ENCODE measurements around the gene CLCA4.

CLCA4 gene

DNA sequence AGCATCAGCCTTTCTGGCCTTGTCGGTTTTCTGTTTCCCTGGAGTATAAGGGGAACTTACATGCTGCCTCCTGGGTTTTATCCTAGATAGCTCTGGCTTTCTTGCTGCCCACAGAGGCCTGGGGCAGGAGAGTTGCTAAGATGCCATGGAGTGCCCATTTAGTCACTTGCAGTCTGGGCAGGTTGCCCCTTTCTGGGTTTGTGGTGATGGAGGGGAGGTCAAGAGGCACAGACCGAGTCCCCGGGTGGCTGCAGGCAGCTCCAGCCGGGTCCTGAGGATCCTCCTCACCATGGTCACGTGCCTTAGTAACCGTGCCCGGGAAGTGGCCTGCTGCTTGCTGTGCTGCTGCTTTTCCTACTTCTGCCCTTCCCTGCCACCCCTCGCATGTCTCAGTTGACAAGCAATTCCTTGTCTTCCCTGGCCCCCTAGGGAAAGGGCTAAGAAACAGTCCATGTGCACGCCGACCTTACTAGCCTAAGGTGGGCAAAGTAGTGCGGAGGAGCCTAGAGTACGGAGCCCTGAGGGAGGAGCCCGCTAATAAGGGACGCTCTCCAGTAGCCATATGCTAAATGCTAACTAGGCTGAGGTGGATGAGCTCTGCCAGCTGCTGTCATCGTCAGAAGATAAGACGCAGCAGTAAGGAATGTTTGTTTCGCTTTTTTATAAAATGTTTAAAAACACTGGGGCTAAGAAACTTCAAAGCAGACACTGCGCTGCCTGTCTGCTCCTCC lies 43.3 kb upstream of the CLCA4 start:
- DNase-seq (ENCODE audit: insufficient read length, low spot score) (no peak), FAIRE-seq (no peak)
- TF ChIP-seq, protein P1, sequence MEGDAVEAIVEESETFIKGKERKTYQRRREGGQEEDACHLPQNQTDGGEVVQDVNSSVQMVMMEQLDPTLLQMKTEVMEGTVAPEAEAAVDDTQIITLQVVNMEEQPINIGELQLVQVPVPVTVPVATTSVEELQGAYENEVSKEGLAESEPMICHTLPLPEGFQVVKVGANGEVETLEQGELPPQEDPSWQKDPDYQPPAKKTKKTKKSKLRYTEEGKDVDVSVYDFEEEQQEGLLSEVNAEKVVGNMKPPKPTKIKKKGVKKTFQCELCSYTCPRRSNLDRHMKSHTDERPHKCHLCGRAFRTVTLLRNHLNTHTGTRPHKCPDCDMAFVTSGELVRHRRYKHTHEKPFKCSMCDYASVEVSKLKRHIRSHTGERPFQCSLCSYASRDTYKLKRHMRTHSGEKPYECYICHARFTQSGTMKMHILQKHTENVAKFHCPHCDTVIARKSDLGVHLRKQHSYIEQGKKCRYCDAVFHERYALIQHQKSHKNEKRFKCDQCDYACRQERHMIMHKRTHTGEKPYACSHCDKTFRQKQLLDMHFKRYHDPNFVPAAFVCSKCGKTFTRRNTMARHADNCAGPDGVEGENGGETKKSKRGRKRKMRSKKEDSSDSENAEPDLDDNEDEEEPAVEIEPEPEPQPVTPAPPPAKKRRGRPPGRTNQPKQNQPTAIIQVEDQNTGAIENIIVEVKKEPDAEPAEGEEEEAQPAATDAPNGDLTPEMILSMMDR (IDR thresholded peaks at IDR 0.05; ENCODE audit: insufficient read depth, missing control alignments): no peak

DNA sequence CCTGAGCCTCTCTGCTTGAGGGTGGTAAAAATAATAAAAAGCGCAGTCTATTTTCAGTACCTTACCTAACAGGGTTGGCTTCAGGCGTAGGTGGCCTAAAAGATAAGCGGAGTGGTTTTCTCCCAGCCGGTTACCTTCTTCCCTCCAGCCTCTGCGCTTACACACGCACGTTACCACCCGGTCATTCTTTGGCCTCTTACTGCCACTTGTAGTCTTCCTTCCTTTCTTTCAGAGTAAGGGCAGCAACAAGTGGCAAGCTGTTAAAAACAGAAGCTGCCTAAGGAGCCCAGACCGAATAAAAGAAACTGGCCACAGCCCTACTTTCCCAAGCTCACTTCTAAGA lies 42.8 kb upstream of the CLCA4 start:
- no peak for FAIRE-seq
- TF ChIP-seq, protein P1 (IDR thresholded peaks at IDR 0.05; ENCODE audit: insufficient read depth, missing control alignments): no peak
- DNase-seq (ENCODE audit: insufficient read length, low spot score): no peak

DNA sequence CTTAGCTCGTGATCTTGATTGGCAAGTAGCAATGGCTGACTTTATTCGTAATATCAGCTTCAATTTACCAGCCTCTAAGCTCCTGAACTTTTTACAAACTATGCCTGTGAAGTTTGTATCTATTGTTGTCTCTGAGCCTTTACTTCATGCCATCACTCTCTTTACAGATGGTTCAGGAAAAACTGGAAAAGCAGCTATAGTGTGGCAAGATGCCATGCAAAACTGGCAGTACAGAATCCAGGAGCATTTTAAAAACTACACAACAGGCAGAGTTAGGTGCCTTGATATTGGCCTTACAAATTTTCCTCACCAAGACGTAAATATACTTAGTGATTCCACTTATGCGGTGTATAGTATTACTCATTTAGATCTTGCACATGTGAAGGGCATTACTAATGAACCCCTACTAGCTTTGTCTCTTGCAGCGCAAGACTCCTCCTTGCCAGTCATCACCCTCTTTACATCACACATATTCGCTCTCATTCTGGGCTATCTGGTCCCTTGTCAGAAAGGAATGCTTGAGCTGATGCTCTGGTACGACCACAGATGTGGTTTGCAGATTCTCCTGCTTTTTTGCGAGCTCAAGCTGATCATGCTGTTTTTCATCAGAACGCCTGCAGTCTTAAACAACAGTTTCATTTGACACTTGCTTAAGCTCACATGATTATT lies 41.8 kb upstream of the CLCA4 start:
- TF ChIP-seq, protein P1 (IDR thresholded peaks at IDR 0.05; ENCODE audit: insufficient read depth, missing control alignments): no peak
- FAIRE-seq (no peak), DNase-seq (ENCODE audit: insufficient read length, low spot score) (no peak)

DNA sequence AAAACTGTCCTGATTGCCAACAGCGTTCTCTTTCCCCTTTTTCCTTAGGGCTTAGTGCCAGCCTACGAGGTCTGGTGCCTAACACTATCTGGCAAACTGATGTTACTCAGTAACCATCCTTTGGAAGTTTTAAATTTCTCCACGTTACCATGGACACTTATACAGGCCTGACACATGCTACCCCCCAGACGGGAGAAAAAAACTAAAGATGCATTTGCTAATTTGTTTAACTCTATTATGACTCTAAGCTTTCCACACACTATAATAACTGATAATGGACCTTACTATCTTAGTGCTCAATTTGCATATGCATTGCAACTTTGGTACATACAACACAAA lies 41.3 kb upstream of the CLCA4 start:
- TF ChIP-seq, protein P1 (IDR thresholded peaks at IDR 0.05; ENCODE audit: insufficient read depth, missing control alignments): no peak
- DNase-seq (ENCODE audit: insufficient read length, low spot score) (no peak), FAIRE-seq (no peak)

DNA sequence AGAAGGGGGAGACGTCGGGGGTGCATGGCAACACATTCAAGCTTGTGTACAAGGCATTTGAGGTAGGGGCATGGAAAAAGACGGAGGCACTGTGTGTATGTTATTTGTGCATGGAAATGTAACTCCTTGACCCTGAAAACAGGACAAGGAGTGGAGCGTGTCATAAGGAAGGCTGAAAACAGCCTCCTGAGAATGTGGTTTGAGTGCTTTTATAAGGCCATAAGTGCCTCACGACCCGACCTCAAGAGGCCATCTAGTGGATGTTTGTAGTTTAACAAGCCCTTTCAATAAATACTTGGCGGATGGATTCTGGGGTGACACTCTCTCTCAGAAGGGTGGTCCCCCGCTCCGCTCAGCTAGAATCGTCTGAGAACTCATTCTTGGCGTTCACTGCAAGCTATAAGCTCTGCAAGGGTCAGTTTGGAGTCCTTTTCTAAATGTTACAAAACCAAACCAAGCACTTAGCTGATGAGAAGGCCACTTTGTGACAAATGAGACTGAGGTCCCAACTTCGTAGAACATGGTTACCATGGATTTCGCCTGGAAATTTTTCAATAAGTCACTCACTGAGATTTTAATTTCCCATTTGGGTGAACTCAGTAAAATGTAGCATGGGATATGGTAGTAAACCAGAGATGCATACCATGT lies 38.8 kb upstream of the CLCA4 start:
- TF ChIP-seq, protein P1 (IDR thresholded peaks at IDR 0.05; ENCODE audit: insufficient read depth, missing control alignments): peak; percentile 32
- peak; percentile 46 for FAIRE-seq
- DNase-seq (ENCODE audit: insufficient read length, low spot score): no peak

DNA sequence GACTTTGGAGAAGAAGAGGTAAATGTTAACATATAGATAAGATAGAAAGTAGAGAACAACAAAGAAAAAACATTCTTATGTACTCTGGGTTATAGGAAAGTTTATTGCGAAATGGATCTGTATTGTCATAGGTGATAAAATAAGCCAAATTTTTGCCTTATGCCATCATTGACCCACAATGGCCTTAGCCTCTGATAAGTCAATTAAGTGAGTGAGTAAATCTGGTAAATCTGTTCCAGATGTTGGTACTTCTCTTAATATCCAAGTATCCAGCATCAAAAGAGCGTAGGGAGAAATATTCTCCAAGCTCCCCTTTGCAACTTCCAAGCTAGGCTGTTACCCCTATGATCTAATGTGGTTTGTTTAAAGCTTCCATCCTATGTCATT lies 38.3 kb upstream of the CLCA4 start:
- FAIRE-seq: no peak
- TF ChIP-seq, protein P1 (IDR thresholded peaks at IDR 0.05; ENCODE audit: insufficient read depth, missing control alignments): no peak
- no peak for DNase-seq (ENCODE audit: insufficient read length, low spot score)

DNA sequence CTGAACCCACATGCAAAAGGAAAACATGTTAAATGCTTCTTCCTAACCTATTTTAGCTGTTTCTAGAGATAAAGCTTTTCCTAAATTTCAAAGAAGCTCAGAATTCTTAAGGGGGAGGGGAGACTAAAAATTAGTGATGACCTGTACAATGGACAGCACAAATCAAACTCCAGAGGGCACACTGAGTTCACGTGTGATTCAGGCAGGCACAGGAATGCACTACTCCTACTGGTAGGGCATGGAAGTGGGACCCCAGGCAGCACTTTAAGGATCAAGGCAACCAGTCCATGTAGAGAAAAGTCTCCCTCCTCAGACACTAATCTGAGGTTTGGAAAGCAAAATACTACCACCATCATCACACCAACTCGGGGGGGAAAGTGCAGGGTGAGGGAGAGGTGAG lies 31.3 kb upstream of the CLCA4 start:
- FAIRE-seq: no peak
- no peak for DNase-seq (ENCODE audit: insufficient read length, low spot score)
- TF ChIP-seq, protein P1 (IDR thresholded peaks at IDR 0.05; ENCODE audit: insufficient read depth, missing control alignments): peak; percentile 12

All from D721Med (cell line).